Measurements from ENCODE around the gene NNT. TPM values are rescaled to one million over a fixed set of nuclear protein-coding genes. Genes with fewer than 3 reads are reported as not detected.

NNT gene
- total and polyA plus RNA-seq, 2 of the 8 experiments (the other 6 are each of a cell fraction or from before 2014, with no cell fraction given): 11.0 to 22.2 TPM

DNA sequence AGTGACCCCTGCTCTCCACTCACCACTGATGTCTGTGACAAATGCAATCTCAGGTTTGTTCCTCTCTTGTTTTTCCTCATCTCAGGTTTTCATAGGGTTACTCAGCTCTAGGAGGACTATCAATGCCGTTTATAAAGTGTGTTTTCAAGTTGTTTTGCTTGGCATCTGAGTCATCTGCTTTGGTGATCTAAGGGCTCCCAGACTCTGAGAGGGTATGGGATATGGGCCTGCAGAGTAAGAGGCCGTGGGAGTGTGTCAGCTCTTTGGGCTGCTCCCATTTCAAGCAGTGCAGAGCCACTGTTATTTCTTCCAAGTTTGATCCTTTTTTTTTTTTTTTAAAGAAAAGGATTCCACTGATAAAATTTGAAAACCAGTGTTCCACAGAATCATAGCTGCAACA lies 46.3 kb downstream of the NNT start:
- no peak overlapping the region for H2AK5ac ChIP-seq (ENCODE audit: low read depth, low read length)
- H3K4me2 ChIP-seq (ENCODE audit: insufficient read depth in 1 of 2, low read depth in 2 of 2, low read length in 2 of 2): no peak overlapping the region
- no peaks in the 10 kb centered on the region for H3K79me2 ChIP-seq (ENCODE audit: control insufficient read depth in 1 of 2, insufficient read depth in 2 of 2, low read length in 2 of 2)
- H3K14ac ChIP-seq (ENCODE audit: insufficient read length): no peak overlapping the region
- no peak for DNase-seq (ENCODE audit: low read depth in 1 of 2, low spot score in 2 of 2)
- CTCF ChIA-PET (ENCODE audit: partially characterized antibody): interaction anchor here (0.6 to 1.1 kb wide), 2 partner anchors 41 to 117 kb away, joined by 3 to 5 read pairs; no protein-coding TSS in a partner anchor
- no peak overlapping the region for H4K91ac ChIP-seq (replicated peaks; ENCODE audit: insufficient read length, low read length)
- no peak overlapping the region for H2AFZ ChIP-seq (ENCODE audit: low read length)
- no peak overlapping the region for H3K27ac ChIP-seq (ENCODE audit: low read depth, low read length)
- H3K4ac ChIP-seq (replicated peaks; ENCODE audit: insufficient read length, low read depth, low read length): no peak overlapping the region
- no peak overlapping the region for H4K8ac ChIP-seq (ENCODE audit: extremely low read depth, insufficient read depth, low read length)
- no peak for FAIRE-seq
- no peaks in the 10 kb centered on the region for H3K4me1 ChIP-seq (replicated peaks in 1 of 4; ENCODE audit: control insufficient read depth in 3 of 4, insufficient read depth in 4 of 4, low read length in 3 of 4)
- H3K56ac ChIP-seq (replicated peaks; ENCODE audit: insufficient read length, low read depth, low read length): no peak overlapping the region
- no peak overlapping the region for H3K23ac ChIP-seq (ENCODE audit: insufficient read length)
- no peak overlapping the region for H2BK120ac ChIP-seq (replicated peaks; ENCODE audit: low read depth, low read length)
- no peak overlapping the region for H2BK20ac ChIP-seq (ENCODE audit: low read length)
- no peak overlapping the region for H4K5ac ChIP-seq (ENCODE audit: insufficient read length, low read depth, low read length)
- no peaks in the 10 kb centered on the region for H3K23me2 ChIP-seq (ENCODE audit: low read depth, low read length)
- no peak overlapping the region for H3K18ac ChIP-seq (ENCODE audit: extremely low read depth, low read length)
- no peak overlapping the region for H2BK15ac ChIP-seq (ENCODE audit: low read length)
- H3K9me3 ChIP-seq (ENCODE audit: insufficient read depth in 2 of 2, low read depth in 1 of 2, low read length in 1 of 2): no peaks in the 10 kb centered on the region
- H2BK12ac ChIP-seq (ENCODE audit: low read depth, low read length): no peak overlapping the region
- H3K9ac ChIP-seq (replicated peaks in 1 of 4; ENCODE audit: extremely low read depth in 1 of 4, low read depth in 3 of 4, low read length in 3 of 4): no peak overlapping the region
- no peaks in the 10 kb centered on the region for H4K20me1 ChIP-seq (replicated peaks in 1 of 2; ENCODE audit: control insufficient read depth in 1 of 2, insufficient read depth in 2 of 2, low read length in 2 of 2)
- POLR2A ChIA-PET (ENCODE audit: partially characterized antibody): no interaction called here
- H3K36me3 ChIP-seq (ENCODE audit: control insufficient read depth in 2 of 4, insufficient read depth in 4 of 4, low read length in 3 of 4): peaks cover 0 to 22% (median 1%) of the 10 kb centered on the region in 4 experiments; a peak in 2 of 8 replicates
- no peaks in the 10 kb centered on the region for H3K27me3 ChIP-seq (replicated peaks in 1 of 4; ENCODE audit: control insufficient read depth in 3 of 4, extremely low read depth in 1 of 4, insufficient read depth in 3 of 4, low read length in 3 of 4)
- 84% methylated on average over 2 of the region's 2 CpGs; no CpG with 5 or more reads in 1 of the 2 experiments for WGBS, 2 experiments (ENCODE audit: extremely low coverage in 1 of 2, insufficient coverage in 1 of 2, insufficient read length in 1 of 2, insufficient replicate concordance in 2 of 2, low coverage in 1 of 2, low lambda C conversion rate in 2 of 2, missing lambda C conversion rate in 1 of 2)
- no peak overlapping the region for H3K4me3 ChIP-seq (ENCODE audit: extremely low read depth in 1 of 4, insufficient read depth in 2 of 4, low read depth in 3 of 4, low read length in 4 of 4)
- no peak overlapping the region for H2BK5ac ChIP-seq (ENCODE audit: low read depth, low read length)
- no peaks in the 10 kb centered on the region for H3K79me1 ChIP-seq (ENCODE audit: low read depth, low read length)
- TF ChIP-seq SAP30 (IDR thresholded peaks at IDR 0.05; ENCODE audit: insufficient read depth, insufficient replicate concordance, low read length): no peak
- no peak for TF ChIP-seq ASH2L (IDR thresholded peaks at IDR 0.05; ENCODE audit: low read length)
- no peak for TF ChIP-seq RBBP5 (IDR thresholded peaks at IDR 0.05; ENCODE audit: borderline replicate concordance, low read depth, low read length)
- TF ChIP-seq CTBP2 (IDR thresholded peaks at IDR 0.05; ENCODE audit: borderline replicate concordance, insufficient read depth, insufficient read length, low read length): no peak
- TF ChIP-seq ZNF274 (IDR thresholded peaks at IDR 0.05; ENCODE audit: borderline replicate concordance, extremely low read depth, low read length): no peak
- TF ChIP-seq SRF (IDR thresholded peaks at IDR 0.05; ENCODE audit: low read depth, low read length): no peak
- TF ChIP-seq SP4 (IDR thresholded peaks at IDR 0.05; ENCODE audit: low read length): no peak
- TF ChIP-seq BACH1 (IDR thresholded peaks at IDR 0.05; ENCODE audit: low read length): no peak
- TF ChIP-seq NANOG (IDR thresholded peaks at IDR 0.05; ENCODE audit: insufficient read depth, low read depth, low read length, poor library complexity, severe bottlenecking): no peak
